NCI-H146 treated with DMSO at 0.1 percent for 48 hours (cell line): ENCODE measurements around the gene C14orf119.
"Not testable (repeated sequence)": the region's sequence is repeated elsewhere in the genome, so short reads cannot be mapped to it uniquely, and the experiment has no call there.

Experiments used
- DNase-seq: peaks from one replicate; lab custom pipeline; 2025; ENCODE audit not compliant: unreplicated experiment; lab: John Stamatoyannopoulos, UW

Gene C14orf119

GRCh38 chr14:23108169-23108568 is 12.9 kb downstream of the C14orf119 start:
- DNase-seq = not testable (repeated sequence)

DNA sequence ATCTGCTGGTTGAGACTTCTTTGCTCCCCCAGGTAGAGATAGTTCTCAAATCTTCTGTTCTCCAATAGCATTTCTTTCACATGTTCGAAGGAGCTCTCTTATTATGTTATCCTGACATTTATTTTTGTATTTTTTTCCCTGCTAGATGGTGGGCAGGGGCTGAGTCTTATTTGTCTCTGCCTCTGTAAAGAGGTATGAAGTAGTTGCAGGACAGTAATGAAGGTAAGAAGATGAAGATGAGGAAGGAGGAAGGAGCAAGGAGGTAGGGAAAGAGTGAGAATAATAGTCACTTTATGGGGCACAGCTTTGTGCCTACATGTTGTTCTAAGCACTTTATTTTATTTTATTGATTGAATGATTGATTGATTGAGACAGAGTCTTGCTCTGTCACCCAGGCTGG is 14.5 kb downstream of the C14orf119 start:
- DNase-seq = no peak

GRCh38 chr14:23110579-23111365 is 15.5 kb downstream of the C14orf119 start:
- no peak for DNase-seq

- no peak for DNase-seq
These were observed 17.3 kb downstream of the C14orf119 start for GRCh38 chr14:23112359-23113178.

- DNase-seq = no peak
These were observed 18.3 kb downstream of the C14orf119 start for GRCh38 chr14:23113431-23114119.

- DNase-seq = no peak
These were observed 18.8 kb downstream of the C14orf119 start for GRCh38 chr14:23114120-23114458.

- DNase-seq = no peak
These were observed 19.3 kb downstream of the C14orf119 start for GRCh38 chr14:23114669-23115038.

DNA sequence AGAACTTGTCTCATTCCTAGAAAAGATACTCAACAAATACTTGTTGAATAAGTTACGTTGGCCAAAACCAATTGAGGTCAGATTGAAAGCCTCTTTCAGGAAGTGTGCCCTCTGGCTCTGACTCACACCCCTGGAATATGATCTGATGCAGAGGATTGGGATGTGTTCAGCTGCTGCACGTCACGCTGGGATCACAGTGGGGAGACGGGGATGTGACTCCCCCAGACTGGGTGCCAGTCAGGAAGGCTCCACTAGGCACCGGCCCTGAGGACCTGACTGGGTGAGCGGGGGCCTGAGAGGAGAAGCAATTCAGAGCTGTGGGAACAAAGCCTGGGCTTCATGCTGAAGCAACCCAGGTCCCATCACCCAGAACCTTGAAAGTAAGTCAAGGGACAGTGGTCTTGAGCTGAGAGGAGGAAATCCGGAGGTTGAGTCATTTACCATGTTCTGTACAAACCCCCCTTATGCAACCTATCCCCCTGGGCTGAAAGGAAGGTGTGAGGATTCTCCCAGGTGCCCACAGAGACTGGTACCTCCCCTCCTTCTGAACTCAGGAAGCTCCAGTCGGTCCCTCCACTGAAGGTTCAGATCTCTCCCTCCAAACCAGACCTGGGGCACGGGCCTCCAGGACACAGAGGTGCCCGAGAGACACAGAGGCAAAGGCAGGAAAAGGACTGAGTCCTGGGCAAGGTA is 19.9 kb downstream of the C14orf119 start:
- DNase-seq = no peak

- DNase-seq = no peak
These were observed 20.6 kb downstream of the C14orf119 start for GRCh38 chr14:23115918-23116317.

DNA sequence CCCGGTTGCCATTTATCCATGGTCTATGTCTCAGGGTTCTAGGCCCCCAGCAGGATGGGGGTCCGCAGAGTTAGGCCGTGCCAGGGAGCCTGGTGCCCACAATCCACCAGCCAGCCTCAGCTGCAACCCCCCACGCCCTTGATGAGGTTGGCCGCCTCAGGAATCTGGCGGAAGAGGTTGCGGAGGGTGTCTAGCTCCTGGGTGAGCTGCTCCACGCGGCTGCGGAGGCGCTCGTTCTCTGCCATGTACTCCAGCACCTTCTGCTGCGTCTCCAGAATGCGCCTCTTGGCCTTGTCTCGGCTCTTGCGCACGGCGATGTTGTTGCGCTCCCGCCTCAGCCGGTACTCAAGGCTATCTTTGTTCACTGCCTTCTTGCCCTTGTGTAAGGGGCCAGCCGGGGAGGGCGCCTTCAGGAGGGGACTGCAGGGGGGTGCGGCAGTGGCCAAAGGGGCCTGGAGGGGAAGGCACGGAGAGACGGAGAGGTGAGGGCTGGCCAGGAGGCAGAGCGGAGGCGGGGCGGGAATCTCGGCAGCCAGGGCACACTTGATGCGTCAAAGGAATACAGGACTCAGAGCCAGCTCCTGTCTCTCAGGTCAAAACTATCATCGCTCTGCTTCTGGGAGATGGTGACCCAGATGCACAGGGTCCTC is 22.2 kb downstream of the C14orf119 start:
- DNase-seq = no peak

- no peak for DNase-seq
These were observed 23.4 kb downstream of the C14orf119 start, which contains the start of gene CEBPE for GRCh38 chr14:23118506-23119362. CEBPE (minus strand) TSS chr14:23119255; CDS start chr14:23119091, 164 bp downstream.

DNA sequence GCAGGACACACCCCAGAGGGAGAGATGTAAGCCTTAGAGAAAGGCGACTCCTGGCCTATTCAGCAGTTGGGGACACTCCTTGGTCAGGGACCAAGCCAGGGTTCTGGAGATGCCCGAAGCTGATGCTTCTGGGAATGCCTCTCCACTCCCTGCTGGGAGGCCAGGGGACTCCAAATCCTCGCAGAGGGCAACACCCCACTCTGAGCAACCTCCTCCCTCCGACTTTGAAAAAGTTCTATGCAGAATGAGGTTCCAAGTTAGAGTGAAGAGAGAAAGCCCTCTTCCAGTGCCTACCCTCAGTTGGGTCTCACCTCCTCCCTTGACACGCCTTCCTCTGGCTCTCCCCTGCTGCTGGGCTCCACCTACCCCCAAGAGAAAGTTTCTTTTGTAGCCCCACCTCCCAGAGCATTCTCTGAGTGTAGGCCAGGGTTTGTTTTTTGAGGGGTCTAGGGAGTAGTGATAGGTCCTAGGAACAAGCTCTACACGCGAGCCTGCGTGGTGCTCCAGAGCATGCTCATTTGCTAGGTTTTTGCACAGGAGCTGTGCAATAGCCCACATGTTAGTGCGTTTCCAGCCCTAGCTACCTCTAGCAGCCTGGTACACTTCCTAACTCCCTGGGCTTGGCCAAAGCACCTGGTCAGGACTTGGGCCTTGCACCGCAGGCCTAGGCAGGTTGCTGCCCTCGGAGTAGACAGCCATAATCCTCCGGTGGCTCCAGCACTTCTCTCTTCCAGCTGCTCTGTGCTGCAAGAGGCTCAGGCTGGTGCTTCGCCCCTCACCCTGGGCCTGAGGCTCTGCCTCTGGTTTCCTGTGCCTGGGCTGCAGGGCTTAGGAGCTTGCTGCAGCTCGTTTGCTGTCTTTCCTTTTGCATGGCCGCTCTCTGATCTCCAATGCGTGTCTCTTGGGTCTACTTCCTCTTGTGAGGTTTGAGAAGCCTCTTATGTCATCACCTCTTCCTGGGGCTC is 24.3 kb downstream of the C14orf119 start:
- no peak for DNase-seq

- peak; percentile 61 for DNase-seq
These were observed 25.4 kb downstream of the C14orf119 start for GRCh38 chr14:23120541-23121251.

GRCh38 chr14:23121361-23121771 is 26.1 kb downstream of the C14orf119 start:
- DNase-seq = no peak

DNA sequence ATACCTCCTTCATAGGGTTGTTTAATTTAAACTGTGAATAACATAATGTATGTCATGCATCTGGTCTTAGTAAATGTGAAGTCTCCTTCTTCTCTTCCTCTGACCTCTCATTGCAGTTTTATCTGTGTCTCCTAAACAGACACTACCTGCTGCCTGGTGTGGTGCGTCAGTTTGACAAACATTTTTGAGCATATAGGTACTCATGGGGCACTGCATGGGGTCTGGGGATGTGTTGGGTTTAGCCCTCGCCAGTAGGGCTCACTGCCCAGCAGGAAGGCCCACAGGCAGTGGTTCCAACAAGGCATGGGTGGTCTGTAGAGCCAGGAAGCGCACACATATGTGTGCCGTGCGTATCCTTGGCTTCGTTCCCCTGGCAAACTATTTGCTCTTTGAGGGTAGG is 26.8 kb downstream of the C14orf119 start:
- DNase-seq = no peak

GRCh38 chr14:23123419-23123818 is 28.1 kb downstream of the C14orf119 start:
- no peak for DNase-seq

GRCh38 chr14:23124337-23124954 is 29.1 kb downstream of the C14orf119 start:
- DNase-seq = no peak
